HG03064 (cell line): Measurements from ENCODE around the gene ADAMTSL3.
A peak's percentile ranks its signal among the peaks of the same experiment; 100 is the strongest.
"Not testable (repeated sequence)": the region's sequence is repeated elsewhere in the genome, so short reads cannot be mapped to it uniquely, and the experiment has no call there.

ENCODE experiments used
- ATAC-seq: cut with Tn5 transposase; IDR thresholded peaks from one replicate; pipeline ENCODE4 v1.9.1; 2021; ENCODE audit warnings: low read depth; ENCODE audit not compliant: unreplicated experiment

The ADAMTSL3 gene

GRCh38 chr15:83954506-83954905 lies 300.6 kb downstream of the ADAMTSL3 start:
- no peak for ATAC-seq

DNA sequence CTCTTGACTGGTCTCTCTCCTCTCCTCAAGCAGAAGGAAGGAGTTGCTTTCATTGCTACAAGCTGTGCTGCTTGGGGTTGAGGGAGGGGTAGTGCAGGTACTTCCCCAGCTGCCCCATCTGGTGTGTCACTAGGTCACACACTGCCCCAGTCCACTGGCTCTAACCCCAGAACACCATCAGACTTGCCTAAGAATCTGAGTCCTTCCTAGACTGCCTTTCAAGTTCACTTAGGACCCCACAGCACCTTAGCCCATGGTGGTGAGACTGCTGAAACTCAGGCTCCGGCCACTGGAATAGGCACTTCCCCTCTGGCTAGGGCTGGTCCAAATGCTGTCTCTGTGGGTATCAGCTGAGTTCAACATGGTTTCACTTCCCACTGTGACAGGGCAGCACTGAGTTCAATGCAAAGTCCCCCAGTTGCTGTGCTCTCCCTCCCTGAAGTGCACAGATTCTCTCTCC lies 301.9 kb downstream of the ADAMTSL3 start:
- peak; percentile 98 for ATAC-seq

- no peak for ATAC-seq
Observed at GRCh38 chr15:83956887-83957286, 303.0 kb downstream of the ADAMTSL3 start.

- ATAC-seq: no peak
Observed at GRCh38 chr15:83959477-83959876, 305.6 kb downstream of the ADAMTSL3 start.

- ATAC-seq: no peak
Observed at GRCh38 chr15:83960192-83960829, 306.4 kb downstream of the ADAMTSL3 start.

GRCh38 chr15:83961311-83961710 lies 307.4 kb downstream of the ADAMTSL3 start:
- ATAC-seq: no peak

DNA sequence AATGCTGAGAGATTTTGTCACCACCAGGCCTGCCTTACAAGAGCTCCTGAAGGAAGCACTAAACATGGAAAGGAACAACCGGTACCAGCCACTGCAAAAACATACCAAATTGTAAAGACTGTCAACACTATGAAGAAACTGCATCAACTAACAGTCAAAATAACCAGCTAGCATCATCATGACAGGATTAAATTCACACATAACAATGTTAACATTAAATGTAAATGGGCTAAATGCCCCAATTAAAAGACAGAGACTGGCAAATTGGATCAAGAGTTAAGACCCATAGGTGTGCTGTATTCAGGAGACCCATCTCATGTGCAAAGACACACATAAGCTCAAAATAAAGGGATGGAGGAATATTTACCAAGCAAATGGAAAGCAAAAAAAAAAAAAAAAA lies 311.0 kb downstream of the ADAMTSL3 start:
- ATAC-seq: not testable (repeated sequence)

DNA sequence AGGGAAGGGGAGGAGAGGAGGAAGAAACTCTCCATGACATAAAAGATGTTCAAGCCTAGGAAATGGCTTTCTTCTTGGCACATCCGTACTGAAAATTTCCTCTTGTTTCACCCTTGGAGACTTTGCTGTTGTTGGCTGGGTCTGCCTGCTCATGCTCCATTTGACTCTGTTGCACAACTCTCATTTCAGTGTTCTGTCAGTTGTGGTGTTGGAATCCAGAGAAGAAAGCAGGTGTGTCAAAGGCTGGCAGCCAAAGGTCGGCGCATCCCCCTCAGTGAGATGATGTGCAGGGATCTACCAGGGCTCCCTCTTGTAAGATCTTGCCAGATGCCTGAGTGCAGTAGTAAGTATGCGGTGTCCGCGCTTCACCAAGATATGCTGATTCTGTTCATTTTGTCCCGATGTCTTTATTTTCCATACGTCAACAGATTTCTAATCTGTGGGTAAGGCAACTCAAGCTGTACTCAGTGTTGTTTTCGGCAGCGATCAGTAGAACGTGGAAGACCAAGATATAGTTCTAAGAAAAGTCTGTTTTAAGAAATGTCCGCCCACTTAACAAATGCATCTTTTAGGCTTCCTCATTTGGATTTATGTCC lies 316.5 kb downstream of the ADAMTSL3 start:
- ATAC-seq: no peak

DNA sequence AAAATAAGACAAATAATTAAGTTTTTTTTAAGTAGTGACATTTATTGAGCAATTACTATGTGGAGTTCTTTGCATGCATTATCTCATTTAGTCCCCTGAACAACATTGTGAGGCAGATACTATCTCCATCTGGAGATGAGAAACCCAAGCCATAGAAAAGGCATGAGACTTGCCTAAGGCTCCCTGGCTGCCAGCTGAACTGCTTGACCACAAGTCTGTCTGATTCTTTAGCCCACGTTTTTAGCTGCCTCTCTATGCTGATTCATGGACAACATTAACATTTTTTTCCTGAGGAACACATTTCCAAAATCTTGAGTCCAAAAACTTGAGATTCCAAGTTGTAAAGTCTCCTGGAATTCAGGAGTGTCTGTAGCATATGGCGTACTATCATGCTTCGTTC lies 318.1 kb downstream of the ADAMTSL3 start:
- no peak for ATAC-seq

DNA sequence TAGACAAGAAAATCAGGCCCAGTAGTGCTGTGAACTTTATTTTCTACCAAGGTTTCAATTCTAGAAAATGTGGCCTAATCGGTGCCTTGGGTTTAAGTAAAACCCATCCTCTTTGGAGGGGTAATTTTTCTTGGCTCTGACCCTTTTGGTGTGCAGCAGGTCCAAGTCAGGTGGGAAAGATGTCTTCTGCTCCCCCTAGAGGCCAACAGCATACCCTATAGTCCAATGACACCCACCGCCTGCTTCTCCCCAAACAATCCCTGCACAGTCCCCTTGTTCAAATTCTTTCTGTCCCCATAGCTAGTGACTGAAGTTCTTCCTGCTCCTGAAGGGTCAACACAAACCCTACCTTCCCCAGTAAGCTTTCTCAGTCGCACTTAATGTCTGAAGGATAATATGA lies 319.9 kb downstream of the ADAMTSL3 start:
- ATAC-seq: no peak

DNA sequence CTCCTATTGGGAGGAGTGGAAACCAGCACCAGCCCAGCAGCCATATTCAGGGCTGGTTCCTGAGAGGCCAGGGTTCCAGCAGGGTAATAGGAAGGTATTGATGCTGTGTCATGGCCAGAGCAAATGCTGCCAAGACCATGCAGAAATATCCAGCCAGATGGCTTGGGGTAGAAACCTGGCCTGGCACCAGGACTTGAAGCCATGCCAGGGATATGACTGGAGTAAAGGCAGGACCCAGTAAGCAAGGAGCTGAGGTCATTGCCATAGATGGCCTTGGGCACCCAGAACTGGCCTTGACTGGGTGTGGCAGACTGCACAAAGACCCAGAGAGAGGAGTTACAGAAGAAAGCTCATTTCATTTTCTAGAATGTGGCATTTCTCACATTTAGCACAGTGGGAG lies 324.1 kb downstream of the ADAMTSL3 start:
- no peak for ATAC-seq

DNA sequence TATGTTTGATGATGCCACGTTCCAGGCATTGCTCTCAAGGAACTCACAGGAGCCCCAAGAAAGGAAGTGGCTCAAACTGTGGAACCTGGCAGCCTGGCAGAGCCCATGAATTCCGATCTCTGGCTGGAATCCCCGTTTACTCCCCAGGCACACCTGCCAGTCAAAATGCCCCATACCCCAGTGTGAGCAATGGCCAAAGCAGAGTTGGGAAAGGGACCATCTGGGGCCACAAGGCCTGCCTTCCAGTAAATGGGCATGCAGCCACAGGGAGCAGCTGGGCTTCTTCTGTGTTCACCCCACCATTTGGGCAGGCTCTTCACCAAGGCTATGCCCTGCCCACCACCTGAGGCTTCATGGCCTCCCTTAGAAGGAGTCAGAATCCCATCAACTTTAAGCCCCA lies 324.7 kb downstream of the ADAMTSL3 start:
- ATAC-seq: no peak

DNA sequence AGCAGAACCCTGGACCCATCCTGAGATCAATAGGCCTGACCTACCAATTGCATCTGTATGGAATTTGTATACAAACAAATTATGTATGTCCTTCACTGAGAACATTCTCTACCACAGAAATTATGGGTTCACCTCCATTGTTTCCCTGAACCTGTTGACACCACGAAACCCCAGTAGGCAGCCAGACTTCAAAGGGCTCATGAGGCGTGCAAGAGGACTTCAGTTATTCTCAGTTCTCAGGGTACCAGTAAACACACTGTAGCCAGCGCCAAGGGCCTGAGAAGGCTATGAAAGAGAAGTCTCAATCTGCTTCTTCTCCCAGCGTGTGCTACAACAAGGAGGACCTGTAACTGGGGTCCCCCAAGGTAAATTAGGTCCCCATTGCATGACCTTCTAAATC lies 326.7 kb downstream of the ADAMTSL3 start:
- ATAC-seq: no peak

GRCh38 chr15:83982748-83983147 lies 328.8 kb downstream of the ADAMTSL3 start:
- no peak for ATAC-seq

GRCh38 chr15:83983634-83984458 lies 329.9 kb downstream of the ADAMTSL3 start:
- ATAC-seq: peak; percentile 91

DNA sequence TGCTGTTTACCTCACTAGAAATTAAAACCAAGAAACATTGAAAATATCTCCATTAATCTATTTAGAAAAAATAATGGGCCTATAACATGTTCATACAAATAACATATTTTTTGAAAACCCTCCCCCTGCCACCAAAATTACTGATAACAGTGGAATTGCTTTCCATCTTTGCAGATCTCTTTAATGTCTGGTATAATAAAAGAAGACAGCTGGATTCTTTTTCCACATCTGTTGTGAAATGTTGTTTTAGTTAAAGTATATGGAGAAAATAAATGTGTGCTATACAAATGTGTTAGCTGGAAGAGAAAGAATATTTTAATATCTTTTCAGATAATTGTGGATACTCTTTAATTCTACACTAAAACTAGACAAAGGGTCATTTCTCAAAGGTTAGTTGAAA lies 330.7 kb downstream of the ADAMTSL3 start:
- ATAC-seq: no peak

- ATAC-seq: no peak
Observed at GRCh38 chr15:83991163-83991562, 337.2 kb downstream of the ADAMTSL3 start.

DNA sequence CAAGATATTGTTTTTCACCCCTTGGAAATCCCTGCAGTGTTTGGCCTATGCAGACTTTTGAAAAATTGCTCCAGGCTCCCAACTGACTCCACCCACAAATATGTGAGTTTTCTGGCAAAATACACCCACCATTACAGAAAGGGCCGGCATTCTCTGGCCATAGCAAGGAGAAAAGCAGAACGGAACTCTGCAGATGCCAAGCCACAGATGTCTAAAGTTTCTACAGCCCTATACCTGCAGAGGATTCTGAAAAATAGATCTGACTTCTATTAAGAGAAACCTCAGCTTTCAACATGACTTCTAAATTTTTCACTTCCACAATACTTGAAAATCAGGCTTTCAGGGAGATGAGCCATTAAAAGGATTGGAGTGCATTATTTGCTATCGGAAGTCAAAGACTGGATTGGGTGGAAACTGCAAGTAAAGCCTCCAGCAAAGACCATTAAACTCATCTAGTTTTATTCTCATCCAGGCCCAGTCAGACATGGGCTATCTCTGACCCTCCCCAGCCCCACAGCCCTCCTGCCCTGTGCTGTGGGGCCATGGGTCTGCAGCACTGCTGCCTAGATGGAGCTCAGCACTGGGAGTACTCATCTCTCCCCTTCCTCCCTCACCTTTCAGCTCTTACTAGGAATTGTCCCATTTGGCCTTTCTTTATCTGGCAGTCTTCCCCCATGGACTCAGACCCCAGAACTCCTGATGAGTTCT lies 338.6 kb downstream of the ADAMTSL3 start:
- peak; percentile 91 for ATAC-seq

GRCh38 chr15:83993591-83993990 lies 339.7 kb downstream of the ADAMTSL3 start:
- ATAC-seq: no peak

GRCh38 chr15:83998486-83998885 lies 344.6 kb downstream of the ADAMTSL3 start:
- no peak for ATAC-seq
